ENCODE results near the gene SLC8A2.

Gene SLC8A2

DNA sequence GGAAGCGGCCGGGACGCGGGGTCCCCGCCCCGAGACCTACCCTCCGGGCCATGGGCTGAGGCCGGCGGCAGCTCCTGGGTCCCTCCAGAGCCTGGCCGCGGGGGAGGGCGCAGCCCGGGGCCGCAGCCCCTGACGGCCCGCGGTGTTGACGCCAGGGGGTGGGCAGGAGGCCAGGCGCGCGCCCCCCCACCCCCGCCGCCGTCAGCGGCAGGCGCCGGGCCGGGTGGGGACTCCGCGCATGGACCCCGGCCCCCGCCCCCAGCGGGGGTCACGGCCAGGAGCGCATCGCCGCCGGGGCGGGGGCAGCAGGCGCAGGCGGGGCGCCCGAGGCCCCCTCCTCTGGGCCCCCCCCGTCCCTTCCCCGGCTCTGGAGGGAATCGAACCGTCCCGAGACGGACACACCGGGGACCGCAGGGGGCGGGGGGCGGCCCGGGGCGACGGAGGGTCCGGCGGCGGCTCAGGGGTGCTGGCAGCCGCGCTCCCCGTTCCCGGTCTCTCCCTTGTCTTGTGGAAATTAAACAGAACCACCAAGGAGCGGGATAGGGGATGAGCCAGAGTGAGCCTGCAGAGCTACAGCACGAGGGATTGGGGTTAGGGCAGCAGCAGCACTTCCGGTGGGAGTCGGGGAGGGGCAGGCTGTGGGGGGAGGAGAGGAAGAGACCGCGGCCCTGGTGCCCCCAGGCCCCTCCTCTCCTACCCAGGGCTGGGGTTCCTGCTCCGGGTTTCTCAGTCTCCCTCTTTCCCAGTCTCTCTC, 52.5 kb downstream of the SLC8A2 start, which contains the start of gene MEIS3:
Gene MEIS3 (minus strand): TSS at position 498 of the 754 bp plus-strand sequence. CDS start 446 bp downstream, at position 52.
- ChIA-PET CTCF (no interaction called here), POLR2A (no interaction called here)
- DNase-seq (ENCODE audit: extremely low spot score): no peak
- no peak for TF ChIP-seq FOXK2 (IDR thresholded peaks at IDR 0.05)
- TF ChIP-seq, protein P1, sequence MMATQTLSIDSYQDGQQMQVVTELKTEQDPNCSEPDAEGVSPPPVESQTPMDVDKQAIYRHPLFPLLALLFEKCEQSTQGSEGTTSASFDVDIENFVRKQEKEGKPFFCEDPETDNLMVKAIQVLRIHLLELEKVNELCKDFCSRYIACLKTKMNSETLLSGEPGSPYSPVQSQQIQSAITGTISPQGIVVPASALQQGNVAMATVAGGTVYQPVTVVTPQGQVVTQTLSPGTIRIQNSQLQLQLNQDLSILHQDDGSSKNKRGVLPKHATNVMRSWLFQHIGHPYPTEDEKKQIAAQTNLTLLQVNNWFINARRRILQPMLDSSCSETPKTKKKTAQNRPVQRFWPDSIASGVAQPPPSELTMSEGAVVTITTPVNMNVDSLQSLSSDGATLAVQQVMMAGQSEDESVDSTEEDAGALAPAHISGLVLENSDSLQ (IDR thresholded peaks at IDR 0.05): no peak
- no peak for TF ChIP-seq TARDBP (IDR thresholded peaks at IDR 0.05)
- no peak for TF ChIP-seq ARNT (IDR thresholded peaks at IDR 0.05)
- TF ChIP-seq ZNF384 (IDR thresholded peaks at IDR 0.05): no peak

GRCh38 chr19:47418692-47419029, 53.0 kb downstream of the SLC8A2 start:
- DNase-seq (ENCODE audit: extremely low spot score): no peak
- ChIA-PET CTCF (no interaction called here), POLR2A (no interaction called here)
- TF ChIP-seq L3MBTL2 (conservative IDR thresholded peaks at IDR 0.05) (no peak), SUZ12 (IDR thresholded peaks at IDR 0.05) (no peak), ARNT (IDR thresholded peaks at IDR 0.05) (no peak), SP1 (IDR thresholded peaks at IDR 0.05) (no peak), ELF4 (IDR thresholded peaks at IDR 0.05) (no peak), HDGF (IDR thresholded peaks at IDR 0.05; ENCODE audit: borderline replicate concordance) (no peak), ZNF384 (IDR thresholded peaks at IDR 0.05) (no peak), FOXA1 (IDR thresholded peaks at IDR 0.05) (no peak), CTBP1 (IDR thresholded peaks at IDR 0.05; ENCODE audit: borderline replicate concordance) (no peak), BHLHE40 (IDR thresholded peaks at IDR 0.05; ENCODE audit: borderline replicate concordance) (no peak), FOXM1 (IDR thresholded peaks at IDR 0.05; ENCODE audit: borderline replicate concordance) (no peak)
- TF ChIP-seq, protein P1 (IDR thresholded peaks at IDR 0.05): no peak

DNA sequence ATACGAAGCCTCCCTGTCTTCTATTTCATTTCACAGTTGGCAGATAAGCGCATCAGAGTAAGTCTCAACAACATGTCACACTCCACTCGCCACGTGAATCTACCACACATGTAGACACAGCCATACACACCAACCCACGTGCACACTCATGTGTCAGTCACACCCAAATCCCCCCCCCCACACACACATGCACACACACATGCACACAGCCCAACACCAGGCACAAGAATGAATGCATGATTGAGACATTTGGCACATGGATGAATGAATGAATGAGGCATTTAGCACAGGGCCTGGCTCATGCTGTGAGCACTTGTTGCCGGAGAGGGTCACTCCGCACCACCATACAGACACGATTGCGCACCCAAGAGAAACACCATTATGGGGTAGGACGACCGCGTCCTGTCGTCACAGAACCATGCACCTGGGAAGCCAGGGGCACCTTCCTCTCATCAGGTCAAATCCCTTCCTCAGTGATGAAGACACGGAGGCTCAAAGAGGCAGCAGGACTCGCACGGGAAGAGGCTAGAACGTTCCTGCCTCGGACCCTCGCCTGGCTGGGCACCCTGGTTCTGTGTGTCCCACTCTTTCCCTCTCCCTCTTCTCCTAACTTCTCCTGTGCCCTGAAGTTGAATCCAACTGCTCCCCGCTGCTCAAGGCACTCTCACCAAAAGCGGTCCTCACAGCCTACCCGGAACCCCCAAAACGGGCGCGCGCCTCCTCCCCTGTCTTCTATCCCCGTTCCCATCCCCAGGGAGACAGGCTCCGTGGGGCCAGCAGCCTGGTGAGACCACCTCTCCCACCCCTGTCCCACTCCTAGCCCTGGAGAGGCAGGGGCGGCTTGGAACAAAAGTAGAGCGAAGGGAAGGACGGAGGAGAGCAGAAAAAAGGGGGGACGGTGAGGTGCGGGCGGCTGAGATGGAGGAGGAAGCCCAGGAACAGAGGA, 53.7 kb downstream of the SLC8A2 start:
- TF ChIP-seq, protein P1 (IDR thresholded peaks at IDR 0.05): 0 out of 2 replicates have a peak, but pooled peaks have one; percentile 29
- TF ChIP-seq FOXA1 (IDR thresholded peaks at IDR 0.05): no peak
- ChIA-PET CTCF (no interaction called here), POLR2A (no interaction called here)
- DNase-seq (ENCODE audit: extremely low spot score): no peak

DNA sequence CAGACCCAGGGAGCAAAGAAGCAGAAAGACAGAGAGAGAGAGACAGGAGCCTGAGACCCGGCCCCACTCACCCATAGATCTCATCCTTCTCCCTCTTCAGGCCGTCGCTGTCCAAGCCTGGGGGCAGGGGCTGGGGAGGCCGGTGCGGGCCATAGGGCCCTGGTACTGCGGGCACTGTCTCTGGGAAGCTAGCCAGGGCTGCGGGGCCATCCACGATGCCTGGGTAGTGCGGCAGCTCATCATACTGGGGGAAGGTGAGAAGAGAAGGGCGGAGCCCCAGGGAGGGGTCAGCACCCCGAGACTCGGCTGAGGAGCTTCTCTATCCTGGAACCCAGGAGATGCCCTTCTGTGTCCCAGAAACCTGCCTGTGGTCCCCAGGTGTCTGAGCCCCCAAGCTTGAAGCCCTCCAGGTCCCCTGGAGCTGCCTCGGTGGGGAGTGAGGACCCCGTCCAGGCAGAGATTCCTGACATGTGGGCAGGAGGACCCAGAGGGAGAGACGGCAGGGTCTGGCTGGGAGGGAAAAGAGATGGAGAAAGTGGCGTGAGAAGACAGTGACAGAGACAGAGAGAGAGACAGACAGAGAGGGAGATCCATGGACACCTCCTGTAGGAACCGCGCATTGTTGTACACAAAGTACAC, 54.5 kb downstream of the SLC8A2 start:
- TF ChIP-seq CTBP1 (IDR thresholded peaks at IDR 0.05; ENCODE audit: borderline replicate concordance) (no peak), SP1 (IDR thresholded peaks at IDR 0.05) (no peak), FOXK2 (IDR thresholded peaks at IDR 0.05) (no peak), NFRKB (IDR thresholded peaks at IDR 0.05) (no peak), ARNT (IDR thresholded peaks at IDR 0.05) (no peak), TARDBP (IDR thresholded peaks at IDR 0.05) (no peak), LEF1 (IDR thresholded peaks at IDR 0.05; ENCODE audit: borderline replicate concordance) (no peak), FOXM1 (IDR thresholded peaks at IDR 0.05; ENCODE audit: borderline replicate concordance) (no peak)
- POLR2A ChIA-PET: no interaction called here
- no peak for DNase-seq (ENCODE audit: extremely low spot score)
- CTCF ChIA-PET: no interaction called here

- no peak for TF ChIP-seq CTBP1 (IDR thresholded peaks at IDR 0.05; ENCODE audit: borderline replicate concordance)
- TF ChIP-seq ZNF384 (IDR thresholded peaks at IDR 0.05): no peak
- TF ChIP-seq ELF4 (IDR thresholded peaks at IDR 0.05): no peak
- no peak for TF ChIP-seq SP1 (IDR thresholded peaks at IDR 0.05)
- TF ChIP-seq SUZ12 (IDR thresholded peaks at IDR 0.05): no peak
- TF ChIP-seq, protein P1 (IDR thresholded peaks at IDR 0.05): no peak
- no peak for TF ChIP-seq FOXM1 (IDR thresholded peaks at IDR 0.05; ENCODE audit: borderline replicate concordance)
- TF ChIP-seq ARNT (IDR thresholded peaks at IDR 0.05): no peak
- no peak for TF ChIP-seq TARDBP (IDR thresholded peaks at IDR 0.05)
- no peak for TF ChIP-seq FOXA1 (IDR thresholded peaks at IDR 0.05)
- TF ChIP-seq NFRKB (IDR thresholded peaks at IDR 0.05): no peak
- TF ChIP-seq L3MBTL2 (conservative IDR thresholded peaks at IDR 0.05): no peak
- no peak for TF ChIP-seq LEF1 (IDR thresholded peaks at IDR 0.05; ENCODE audit: borderline replicate concordance)
- CTCF ChIA-PET: no interaction called here
- POLR2A ChIA-PET: no interaction called here
- no peak for DNase-seq (ENCODE audit: extremely low spot score)
These were observed 55.1 kb downstream of the SLC8A2 start for GRCh38 chr19:47416643-47416985.

All from HEK293T (cell line).